Karpas-422 (cell line): ENCODE results near the gene XPR1. TPM values are rescaled to one million over a fixed set of nuclear protein-coding genes. Genes with fewer than 3 reads are reported as not detected.
"Not testable (repeated sequence)": the region's sequence is repeated elsewhere in the genome, so short reads cannot be mapped to it uniquely, and the experiment has no call there.

Experiments used
- DNase-seq: peaks from one replicate; pipeline ENCODE4 v3.0.0-alpha.2; 2015
- H2AFZ ChIP-seq: fragments of 200-600 bp; sonication (generic); 2 replicates; pipeline ENCODE4 v1.6.1; 2014; ENCODE audit warnings: antibody characterized with exemption, low read length, mixed read lengths
- H3K27ac ChIP-seq: fragments of 200-600 bp; sonication (generic); 2 replicates; pipeline ENCODE4 v1.5.1; 2014; ENCODE audit warnings: mild to moderate bottlenecking, low read length, moderate library complexity
- H3K27me3 ChIP-seq: fragments of 200-600 bp; sonication (generic); 2 replicates; pipeline ENCODE4 v1.6.1; 2014; ENCODE audit warnings: low read length, mixed read lengths
- H3K36me3 ChIP-seq: fragments of 200-600 bp; sonication (generic); 2 replicates; pipeline ENCODE4 v1.6.1; 2014; ENCODE audit warnings: low read length, mixed read lengths; ENCODE audit not compliant: insufficient read depth
- H3K4me1 ChIP-seq: fragments of 200-600 bp; sonication (generic); 2 replicates; pipeline ENCODE4 v1.6.1; 2014; ENCODE audit warnings: mild to moderate bottlenecking, low read length, mixed read lengths
- H3K4me2 ChIP-seq: fragments of 200-600 bp; sonication (generic); 2 replicates; pipeline ENCODE4 v1.6.1; 2014; ENCODE audit warnings: low read length, low read depth, mild to moderate bottlenecking; ENCODE audit not compliant: poor library complexity, severe bottlenecking
- H3K4me3 ChIP-seq: fragments of 200-600 bp; sonication (generic); 2 replicates; pipeline ENCODE4 v1.5.1; 2014; ENCODE audit warnings: mild to moderate bottlenecking, antibody characterized with exemption, low read length, mixed read lengths
- H3K79me2 ChIP-seq: fragments of 200-600 bp; sonication (generic); 2 replicates; pipeline ENCODE4 v1.6.1; 2014; ENCODE audit warnings: mild to moderate bottlenecking, low read length, mixed read lengths
- H3K9ac ChIP-seq: fragments of 200-600 bp; sonication (generic); 2 replicates; pipeline ENCODE4 v1.6.0; 2014; ENCODE audit warnings: low read length
- H3K9me2 ChIP-seq: fragments of 200-600 bp; sonication (generic), shearing (Covaris generic); replicated peaks from 2 replicates; pipeline ENCODE4 v1.6.0; 2014; ENCODE audit warnings: mild to moderate bottlenecking, low read length, moderate library complexity; ENCODE audit not compliant: insufficient read depth
- H3K9me3 ChIP-seq: fragments of 300-700, 200-600 bp; sonication (generic); 2 replicates; pipeline ENCODE4 v1.6.1; 2014; ENCODE audit warnings: low read length, mixed read lengths
- H4K20me1 ChIP-seq: fragments of 200-600 bp; sonication (generic); 2 replicates; pipeline ENCODE4 v1.6.1; 2014; ENCODE audit warnings: mild to moderate bottlenecking, antibody characterized with exemption, low read length, low read depth; ENCODE audit not compliant: insufficient read depth
- total RNA-seq: library from RNA; depleted of rRNA; stranded (reverse); fragments of >200 nt; shearing (Covaris generic); gene quantifications from 2 replicates; pipeline ENCODE4 v1.2.3, GENCODE V29; 2014; ENCODE audit warnings: low replicate concordance

The XPR1 gene
- total RNA-seq, 1 experiment from 2014 or later, result 38.3 TPM

DNA sequence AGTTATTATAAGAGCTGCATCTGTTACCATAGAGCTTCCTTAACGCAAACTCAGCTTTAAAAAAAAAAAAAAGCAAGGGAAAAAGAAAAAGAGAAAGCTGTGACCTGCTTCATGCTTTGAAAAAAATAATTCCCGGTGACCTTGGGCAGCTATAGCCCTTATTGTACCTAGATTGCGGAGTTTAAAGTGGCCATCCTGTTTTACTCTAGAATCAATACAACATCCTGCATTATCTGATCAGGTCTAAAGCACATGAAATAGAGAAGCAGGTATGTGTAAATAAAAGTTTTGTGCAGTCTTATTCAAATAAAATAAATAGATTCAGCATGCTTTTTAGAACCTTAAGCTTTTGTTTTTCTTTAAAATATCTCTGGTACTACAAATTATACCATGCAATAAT, 154.1 kb downstream of the XPR1 start:
- Histone ChIP-seq H3K36me3 (no peaks in the 10 kb centered on the region), H3K9ac (no peak overlapping the region), H3K9me3 (no peaks in the 10 kb centered on the region), H3K4me1 (no peaks in the 10 kb centered on the region), H3K9me2 (no peaks in the 10 kb centered on the region), H4K20me1 (no peaks in the 10 kb centered on the region), H3K4me3 (no peak overlapping the region), H3K27ac (no peak overlapping the region), H2AFZ (no peak overlapping the region), H3K79me2 (peaks cover 29% of the 10 kb centered on the region), H3K4me2 (no peak overlapping the region), H3K27me3 (no peaks in the 10 kb centered on the region)
- no peak for DNase-seq

DNA sequence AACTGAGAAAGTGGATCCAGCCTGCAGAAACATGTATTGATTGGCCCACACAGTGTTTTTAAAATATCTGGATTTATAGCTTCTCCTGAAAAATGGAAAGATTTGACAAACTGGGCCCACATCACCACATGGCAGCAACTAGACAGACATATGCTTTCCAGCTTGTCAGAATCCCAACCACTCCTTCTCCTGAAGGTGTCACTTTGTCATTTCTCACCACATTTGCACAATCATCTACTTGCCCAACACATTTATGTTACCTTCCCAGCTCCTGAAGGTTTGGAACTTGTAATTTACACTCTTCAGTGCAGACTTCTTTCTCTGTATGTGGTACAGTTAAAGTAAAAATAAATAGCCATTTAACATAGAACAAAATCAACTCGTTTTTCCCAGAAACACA, 154.8 kb downstream of the XPR1 start:
- Histone ChIP-seq H3K4me1 (peaks cover 3% of the 10 kb centered on the region), H3K36me3 (no peaks in the 10 kb centered on the region), H3K79me2 (peaks cover 25% of the 10 kb centered on the region), H3K27me3 (no peaks in the 10 kb centered on the region), H3K4me2 (no peak overlapping the region), H2AFZ (no peak overlapping the region), H4K20me1 (no peaks in the 10 kb centered on the region), H3K27ac (no peak overlapping the region), H3K9me2 (no peaks in the 10 kb centered on the region), H3K4me3 (no peak overlapping the region), H3K9ac (no peak overlapping the region), H3K9me3 (no peaks in the 10 kb centered on the region)
- no peak for DNase-seq

DNA sequence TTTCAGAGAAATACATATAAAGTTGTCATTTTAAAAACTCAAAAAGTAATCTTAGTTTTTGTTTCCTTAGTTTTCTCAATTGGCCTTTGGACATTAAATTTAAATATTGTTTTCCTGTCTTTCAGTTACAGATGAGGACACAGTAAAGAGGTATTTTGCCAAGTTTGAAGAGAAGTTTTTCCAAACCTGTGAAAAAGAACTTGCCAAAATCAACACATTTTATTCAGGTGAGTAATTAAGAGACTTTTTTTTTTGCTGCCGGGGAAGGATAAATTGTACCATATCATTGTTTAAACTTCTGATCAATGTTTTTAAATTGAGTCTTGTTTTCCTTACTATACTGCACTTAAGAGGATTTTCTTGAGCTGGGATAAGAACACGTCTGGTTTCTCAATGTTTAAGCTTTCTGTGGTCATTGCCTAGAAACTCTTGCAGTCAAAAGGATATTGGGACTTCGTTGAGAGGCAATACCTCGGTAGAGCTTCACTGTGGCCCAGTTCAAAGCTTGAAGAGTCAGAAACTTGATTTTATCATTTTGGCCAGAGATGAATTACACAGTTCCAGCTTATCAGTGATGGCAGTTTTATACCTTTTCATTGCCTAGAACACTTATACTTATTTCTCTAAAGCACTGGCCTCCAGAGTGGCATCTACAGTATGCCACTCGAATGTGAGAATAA, 155.9 kb downstream of the XPR1 start:
- Histone ChIP-seq H3K9me3 (no peaks in the 10 kb centered on the region), H3K27ac (no peak overlapping the region), H3K79me2 (peaks cover 21% of the 10 kb centered on the region), H3K4me1 (peaks cover 15% of the 10 kb centered on the region), H2AFZ (no peak overlapping the region), H3K9me2 (no peaks in the 10 kb centered on the region), H4K20me1 (no peaks in the 10 kb centered on the region), H3K27me3 (no peaks in the 10 kb centered on the region), H3K9ac (no peak overlapping the region), H3K4me2 (no peak overlapping the region), H3K36me3 (no peaks in the 10 kb centered on the region), H3K4me3 (no peak overlapping the region)
- no peak for DNase-seq

DNA sequence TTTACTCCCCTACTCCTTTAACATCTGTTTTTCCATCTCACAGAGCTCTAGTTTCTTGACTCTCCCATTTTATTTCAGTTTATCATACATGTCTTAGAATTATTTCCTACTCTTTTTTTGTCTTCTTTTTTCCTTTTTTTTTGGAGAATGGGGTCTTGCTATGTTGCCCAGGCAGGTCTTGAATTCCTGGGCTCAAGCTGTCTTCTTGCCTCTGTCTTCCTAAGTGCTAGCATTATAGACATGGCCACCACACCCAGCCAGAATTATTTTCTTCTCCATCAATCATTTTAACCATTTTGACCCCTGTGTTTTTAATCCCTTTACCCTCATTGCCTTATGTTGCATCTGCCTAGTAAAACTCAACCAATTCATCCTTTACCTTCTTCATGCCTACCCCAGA, 157.6 kb downstream of the XPR1 start:
- H3K9me3 ChIP-seq, result no peaks in the 10 kb centered on the region
- H3K4me3 ChIP-seq, result no peak overlapping the region
- peaks cover 13% of the 10 kb centered on the region; the same call in 1 of the 2 replicates for H3K79me2 ChIP-seq
- H3K36me3 ChIP-seq, result no peaks in the 10 kb centered on the region
- H3K27me3 ChIP-seq, result no peaks in the 10 kb centered on the region
- H3K4me2 ChIP-seq, result no peak overlapping the region
- H2AFZ ChIP-seq, result no peak overlapping the region
- H4K20me1 ChIP-seq, result no peaks in the 10 kb centered on the region
- H3K4me1 ChIP-seq, result peaks cover 27% of the 10 kb centered on the region
- H3K9ac ChIP-seq, result no peak overlapping the region
- no peaks in the 10 kb centered on the region for H3K9me2 ChIP-seq
- no peak overlapping the region for H3K27ac ChIP-seq
- no peak for DNase-seq

DNA sequence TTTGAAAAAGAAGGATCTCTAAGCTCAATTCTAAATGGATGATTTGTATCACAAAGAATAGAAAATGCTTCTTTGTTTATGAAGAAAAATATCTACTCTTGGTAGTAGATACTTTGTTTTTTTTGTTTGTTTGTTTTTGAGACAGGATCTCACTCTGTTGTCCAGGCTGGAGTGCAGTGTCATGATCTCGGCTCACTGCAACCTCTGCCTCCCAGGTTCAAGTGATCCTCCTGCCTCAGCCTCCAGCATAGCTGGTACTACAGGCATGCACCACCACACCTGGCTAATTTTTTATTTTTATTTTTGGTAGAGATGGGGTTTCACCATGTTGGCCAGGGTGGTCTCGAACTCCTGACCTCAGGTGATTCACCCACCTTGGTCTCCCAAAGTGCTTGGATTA, 159.3 kb downstream of the XPR1 start:
- H3K4me3 ChIP-seq, H2AFZ ChIP-seq, H3K27me3 ChIP-seq, H3K36me3 ChIP-seq, H3K9ac ChIP-seq, H3K9me3 ChIP-seq, DNase-seq, H3K9me2 ChIP-seq, H4K20me1 ChIP-seq: not testable (repeated sequence)
- peaks cover 27% of the 10 kb centered on the region for H3K4me1 ChIP-seq
- H3K79me2 ChIP-seq, result peaks cover 20% of the 10 kb centered on the region; the same call in 1 of the 2 replicates
- peak overlapping the region; percentile 59; the same call in 1 of the 2 replicates for H3K27ac ChIP-seq
- H3K4me2 ChIP-seq, result peak overlapping the region; percentile 57

DNA sequence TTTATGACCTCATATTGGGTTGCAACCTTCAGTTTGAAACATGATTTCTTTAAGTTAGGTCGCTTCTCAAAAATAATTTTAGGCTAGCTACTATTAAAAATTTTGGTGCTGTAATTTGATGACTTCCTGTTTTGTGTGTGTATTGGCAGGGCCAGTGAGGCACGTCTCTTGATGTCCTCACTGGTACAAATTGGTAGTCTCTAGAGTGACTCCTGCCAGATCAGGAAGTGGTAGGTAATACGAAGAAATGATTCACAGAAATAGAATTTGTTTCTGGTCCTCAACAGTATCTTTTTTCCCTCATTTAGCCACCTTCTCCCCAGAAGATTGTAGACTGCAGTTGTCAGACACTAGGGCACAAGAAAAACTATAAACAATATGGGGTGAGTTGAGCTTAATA, 160.0 kb downstream of the XPR1 start:
- peaks cover 32% of the 10 kb centered on the region for H3K4me1 ChIP-seq
- no peak overlapping the region for H2AFZ ChIP-seq
- H3K27me3 ChIP-seq, result no peaks in the 10 kb centered on the region
- no peaks in the 10 kb centered on the region for H3K9me2 ChIP-seq
- peaks cover 20% of the 10 kb centered on the region; the same call in 1 of the 2 replicates for H3K79me2 ChIP-seq
- no peaks in the 10 kb centered on the region for H3K36me3 ChIP-seq
- DNase-seq, result peak; percentile 65
- H4K20me1 ChIP-seq, result no peaks in the 10 kb centered on the region
- peak overlapping the region; percentile 57 for H3K4me2 ChIP-seq
- no peaks in the 10 kb centered on the region for H3K9me3 ChIP-seq
- H3K27ac ChIP-seq, result peak overlapping the region; percentile 59
- H3K9ac ChIP-seq, result peak overlapping the region; percentile 9; the same call in 1 of the 2 replicates
- H3K4me3 ChIP-seq, result peak overlapping the region; percentile 20; the same call in 1 of the 2 replicates

DNA sequence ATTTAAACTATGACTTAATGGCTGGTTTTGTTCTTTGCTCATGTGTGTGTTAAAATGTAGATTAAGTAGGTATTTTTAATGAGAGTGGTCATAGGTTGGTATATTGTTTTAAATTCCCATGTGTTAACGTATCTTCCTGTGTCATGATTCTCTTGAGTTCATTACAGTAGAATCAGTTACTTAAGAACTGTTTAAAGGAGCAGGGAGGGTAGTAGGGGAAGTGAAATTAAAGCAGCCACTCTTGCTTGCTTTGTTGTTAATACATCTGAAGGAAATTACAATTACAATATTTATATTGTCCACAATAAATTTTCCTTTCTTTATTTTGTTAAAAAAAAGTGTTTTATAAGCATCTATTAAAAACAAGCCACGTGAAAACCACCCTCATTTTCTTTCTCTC, 161.6 kb downstream of the XPR1 start:
- H2AFZ ChIP-seq, result no peak overlapping the region
- H3K4me2 ChIP-seq, result peak overlapping the region; percentile 57
- peak overlapping the region; percentile 59 for H3K27ac ChIP-seq
- H3K36me3 ChIP-seq, result no peaks in the 10 kb centered on the region
- H3K4me3 ChIP-seq, result peak overlapping the region; percentile 0; the same call in 1 of the 2 replicates
- H3K9me2 ChIP-seq, result no peaks in the 10 kb centered on the region
- H3K9ac ChIP-seq, result peak overlapping the region; percentile 10; the same call in 1 of the 2 replicates
- DNase-seq, result peak; percentile 65
- no peaks in the 10 kb centered on the region for H3K9me3 ChIP-seq
- no peaks in the 10 kb centered on the region for H3K27me3 ChIP-seq
- peaks cover 23% of the 10 kb centered on the region; the same call in 1 of the 2 replicates for H3K79me2 ChIP-seq
- peaks cover 37% of the 10 kb centered on the region for H3K4me1 ChIP-seq
- H4K20me1 ChIP-seq, result no peaks in the 10 kb centered on the region

DNA sequence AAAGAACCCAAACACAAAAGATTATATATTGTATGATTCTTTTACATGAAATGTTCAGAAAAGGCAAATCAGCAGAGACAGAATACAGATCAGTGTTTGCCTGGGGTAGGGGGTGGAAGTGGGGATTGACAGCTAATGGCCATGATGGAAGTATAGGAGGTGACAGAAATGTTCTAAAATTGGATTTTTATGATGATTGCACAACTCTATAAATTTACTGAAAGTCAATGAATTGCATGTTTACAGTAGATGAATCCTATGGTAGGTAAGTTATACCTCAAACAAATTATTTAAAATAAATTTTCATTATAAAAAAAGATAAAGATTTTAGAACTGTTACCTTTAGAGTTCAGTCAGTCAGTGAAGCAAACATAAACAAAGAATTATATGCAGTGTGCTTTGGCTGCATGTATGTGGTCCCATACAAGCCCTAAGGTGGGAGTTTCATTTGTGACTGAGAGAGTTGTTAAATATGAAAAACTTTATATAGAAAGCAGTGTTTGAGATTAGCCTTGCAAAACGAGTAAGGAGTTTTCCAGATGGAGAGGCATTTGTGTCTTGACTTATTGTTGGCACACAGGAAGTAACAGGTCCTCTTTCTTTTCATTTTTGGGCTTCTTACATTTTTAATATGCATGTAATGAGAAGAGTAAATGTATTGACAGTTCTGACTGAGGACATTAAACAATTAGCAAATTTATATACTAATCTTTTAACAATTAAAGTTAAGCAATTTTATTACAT, 165.2 kb downstream of the XPR1 start:
- Histone ChIP-seq H3K9ac (no peak overlapping the region), H3K27me3 (no peaks in the 10 kb centered on the region), H3K4me3 (no peak overlapping the region), H3K36me3 (no peaks in the 10 kb centered on the region), H2AFZ (no peak overlapping the region), H3K79me2 (peaks cover 32% of the 10 kb centered on the region), H3K4me1 (peaks cover 45% of the 10 kb centered on the region), H3K9me3 (no peaks in the 10 kb centered on the region), H3K9me2 (no peaks in the 10 kb centered on the region), H4K20me1 (no peaks in the 10 kb centered on the region), H3K27ac (no peak overlapping the region), H3K4me2 (no peak overlapping the region)
- no peak for DNase-seq
